HCT116 (cell line): ENCODE results near the gene TTC9B. TPM values are rescaled to one million over a fixed set of nuclear protein-coding genes. Genes with fewer than 3 reads are reported as not detected.

Experiments
- ATAC-seq: fragments of 200-7000 bp; cut with Tn5 transposase; 2 replicates; pipeline ENCODE4 v1.9.1; 2020; ENCODE audit warnings: mild to moderate bottlenecking, moderate library complexity
- BruUV-seq: library from RNA; stranded (reverse); fragments of 400-500 nt; replicated peaks from 2 replicates; lab custom pipeline; 2021; lab: Mats Ljungman, UMichigan
- CTCF ChIA-PET: fragments of 300-600 bp; sonication (Branson Sonifier 250); formaldehyde crosslinking; loops from one replicate; lab custom pipeline; 2021; ENCODE audit warnings: antibody characterized with exemption; lab: Charles Lee
- POLR2A ChIA-PET: fragments of 300-600, 350-600 bp; sonication (Branson Sonifier 250); formaldehyde crosslinking; loops from one replicate; lab custom pipeline; 2021; ENCODE audit warnings: antibody characterized with exemption; lab: Charles Lee
- RAD21 ChIA-PET, 2 experiments: fragments of 300-600 bp; sonication (Branson Sonifier 250); formaldehyde crosslinking; loops; one replicate each; lab custom pipeline; 2023; ENCODE audit warnings: low total read pairs in 2 of 2; ENCODE audit not compliant: uncharacterized antibody in 2 of 2, unreplicated experiment in 2 of 2, low non-redundant PET in 1 of 2; lab: Charles Lee
- DNase-seq: peaks from one replicate; pipeline ENCODE4 v3.0.0-alpha.2; 2010; ENCODE audit warnings: low read depth, low spot score
- H2AFZ ChIP-seq: fragments of 200-600 bp; shearing (Covaris generic), sonication (generic); 2 replicates; pipeline ENCODE4 v1.6.1; 2017; ENCODE audit warnings: low read depth, mixed run types, mixed read lengths, antibody characterized with exemption, low read length; ENCODE audit not compliant: poor library complexity, severe bottlenecking
- H3K27ac ChIP-seq: 2 replicates; pipeline ENCODE4 v1.5.1; 2012; ENCODE audit warnings: low read depth, low read length
- H3K27me3 ChIP-seq: fragments of 200-600 bp; sonication (generic); 2 replicates; pipeline ENCODE4 v1.6.1; 2016; ENCODE audit warnings: mixed run types, low read length, mixed read lengths; ENCODE audit not compliant: insufficient read depth
- H3K36me3 ChIP-seq, 2 experiments: fragments of 200-500 bp in 1 of 2; fragments of 200-600 bp in 1 of 2; sonication (Bioruptor generic) in 1 of 2; sonication (generic) in 1 of 2; 2 replicates each; pipeline versions ENCODE4 v1.5.1 to v1.6.1; 2014 to 2016; ENCODE audit warnings: low read length in 2 of 2, inconsistent platforms in 1 of 2, mixed read lengths in 1 of 2, mixed run types in 1 of 2; ENCODE audit not compliant: insufficient read depth in 2 of 2, control insufficient read depth in 1 of 2
- H3K4me1 ChIP-seq, 2 experiments: fragments of 200-600 bp in 1 of 2; sonication (generic) in 1 of 2; 2 replicates each; pipeline versions ENCODE4 v1.5.1 to v1.6.1; 2012 to 2017; ENCODE audit warnings: low read length in 2 of 2, inconsistent platforms in 1 of 2, mild to moderate bottlenecking in 1 of 2, mixed read lengths in 1 of 2, mixed run types in 1 of 2, moderate library complexity in 1 of 2; ENCODE audit not compliant: insufficient read depth in 2 of 2, control insufficient read depth in 1 of 2
- H3K4me2 ChIP-seq: fragments of 200-600 bp; sonication (generic); 2 replicates; pipeline ENCODE4 v1.6.1; 2017; ENCODE audit warnings: mixed run types, low read length, mixed read lengths
- H3K4me3 ChIP-seq, 2 experiments: fragments of 200-600 bp in 1 of 2; sonication (generic) in 1 of 2; replicated peaks in 1 of 2; 2 replicates each; pipeline ENCODE4 v1.5.1; 2011 to 2016; ENCODE audit warnings: low read length in 2 of 2, control low read depth in 1 of 2, low read depth in 1 of 2, mild to moderate bottlenecking in 1 of 2, mixed read lengths in 1 of 2, mixed run types in 1 of 2
- H3K79me2 ChIP-seq: fragments of 200-600 bp; sonication (generic); 2 replicates; pipeline ENCODE4 v1.6.1; 2017; ENCODE audit warnings: mild to moderate bottlenecking, mixed run types, low read length, moderate library complexity, mixed read lengths; ENCODE audit not compliant: insufficient read depth
- H3K9ac ChIP-seq: fragments of 200-600 bp; sonication (generic); 2 replicates; pipeline ENCODE4 v1.6.1; 2016; ENCODE audit warnings: low read length, mixed read lengths
- H3K9me2 ChIP-seq: fragments of 200-600 bp; sonication (generic), shearing (Covaris generic); 2 replicates; pipeline ENCODE4 v1.6.1; 2017; ENCODE audit warnings: mixed run types, mild to moderate bottlenecking, moderate library complexity; ENCODE audit not compliant: insufficient read depth
- H3K9me3 ChIP-seq, 2 experiments: fragments of 200-500 bp in 1 of 2; fragments of 200-600 bp in 1 of 2; sonication (Bioruptor generic) in 1 of 2; sonication (generic) in 1 of 2; 2 replicates each; pipeline ENCODE4 v1.6.1; 2014 to 2017; ENCODE audit warnings: low read length in 2 of 2, mixed read lengths in 2 of 2, inconsistent platforms in 1 of 2, low read depth in 1 of 2, mild to moderate bottlenecking in 1 of 2, mixed run types in 1 of 2, moderate library complexity in 1 of 2; ENCODE audit not compliant: control insufficient read depth in 1 of 2, insufficient read depth in 1 of 2
- H4K20me1 ChIP-seq: fragments of 200-600 bp; sonication (generic), shearing (Covaris generic); 2 replicates; pipeline ENCODE4 v1.6.1; 2017; ENCODE audit warnings: mixed run types, mild to moderate bottlenecking, moderate library complexity; ENCODE audit not compliant: insufficient read depth
- ATF3 ChIP-seq: IDR thresholded peaks from 2 replicates; pipeline ENCODE4 v1.6.1; 2012
- CEBPB ChIP-seq: IDR thresholded peaks from 2 replicates; pipeline ENCODE4 v1.6.1; 2012; ENCODE audit warnings: low read depth
- EGR1 ChIP-seq: IDR thresholded peaks from 2 replicates; pipeline ENCODE4 v1.6.1; 2012; ENCODE audit warnings: low read depth
- EZH2 ChIP-seq: fragments of 200-600 bp; sonication (generic); IDR thresholded peaks from 2 replicates; pipeline ENCODE4 v1.6.1; 2017; ENCODE audit warnings: antibody characterized with exemption, mixed run types
- EZH2phosphoT487 ChIP-seq: fragments of 200-600 bp; IDR thresholded peaks from 2 replicates; pipeline ENCODE4 v1.6.1; 2018; ENCODE audit warnings: antibody characterized with exemption, borderline replicate concordance
- FOSL1 ChIP-seq: IDR thresholded peaks from 2 replicates; pipeline ENCODE4 v1.6.1; 2012; ENCODE audit warnings: low read depth
- RAD21 ChIP-seq: IDR thresholded peaks from 2 replicates; pipeline ENCODE4 v1.6.1; 2012; ENCODE audit warnings: low read depth, mild to moderate bottlenecking
- SIN3A ChIP-seq: IDR thresholded peaks from 2 replicates; pipeline ENCODE4 v1.6.1; 2012; ENCODE audit warnings: low read depth
- SRF ChIP-seq: IDR thresholded peaks from 2 replicates; pipeline ENCODE4 v1.6.1; 2012; ENCODE audit warnings: low read depth
- TCF7L2 ChIP-seq: IDR thresholded peaks from 2 replicates; pipeline ENCODE4 v1.7.0; 2011; ENCODE audit warnings: borderline replicate concordance, inconsistent platforms; ENCODE audit not compliant: insufficient read depth, insufficient read length; ENCODE audit errors: extremely low read depth
- YY1 ChIP-seq: IDR thresholded peaks from 2 replicates; pipeline ENCODE4 v1.6.1; 2011; ENCODE audit warnings: low read length, low read depth, moderate library complexity, mild to moderate bottlenecking; ENCODE audit not compliant: insufficient replicate concordance; ENCODE audit errors: extremely low read depth
- ZFX ChIP-seq: fragments of 450-650 bp; IDR thresholded peaks from 2 replicates; pipeline ENCODE4 v1.6.1; 2017
- ZNF274 ChIP-seq: fragments of 200-500 bp; sonication (Bioruptor generic); IDR thresholded peaks from 2 replicates; pipeline ENCODE4 v1.6.1; 2014; ENCODE audit warnings: mild to moderate bottlenecking, low read depth, low read length, inconsistent platforms
- intact Hi-C: fragments of 100-400 bp; cut with micrococcal nuclease; formaldehyde crosslinking; loops from 2 replicates; pipeline ENCODE4 v1.10.0; 2022
- total RNA-seq: library from RNA; stranded (reverse); gene quantifications from one replicate; pipeline ENCODE4 v1.2.1, GENCODE V29; 2021; ENCODE audit not compliant: unreplicated experiment

TTC9B gene
- total RNA-seq, 1 experiment from 2014 or later, result 1.7 TPM

GRCh38 chr19:40231544-40232424 lies 13.6 kb upstream of the TTC9B start (continued):
- TF ChIP-seq RAD21 (no peak; the same call in 1 of the 2 replicates), ATF3 (no peak), EGR1 (no peak)
- TF ChIP-seq, all 23 proteins: peak for 7

- CTCF ChIA-PET, result no interaction called here
- Histone ChIP-seq H3K36me3 (peaks cover 0 to 2% of the 10 kb centered on the region in 2 experiments; a peak in 1 of 4 replicates), H3K9ac (peak overlapping the region; percentile 55), H2AFZ (no peak overlapping the region), H3K4me3 (peak overlapping the region in 1 of 2 experiments; percentile 33; a peak in 2 of 4 replicates), H3K27me3 (no peaks in the 10 kb centered on the region)
- no peak for DNase-seq
- intact Hi-C loops, result no loop called here
- RAD21 ChIA-PET, result no interaction called here
- no peak for ATAC-seq
- TF ChIP-seq EZH2 (no peak), ZFX (0 out of 2 replicates have a peak, but pooled peaks have one; percentile 27)
- TF ChIP-seq, all 23 proteins: peak for 1
- TSS peak; percentile 18 for BruUV-seq
- Histone ChIP-seq H3K9me2 (no peaks in the 10 kb centered on the region), H3K9me3 (no peaks in the 10 kb centered on the region), H3K79me2 (peaks cover 4% of the 10 kb centered on the region; the same call in 1 of the 2 replicates), H4K20me1 (no peaks in the 10 kb centered on the region), H3K4me2 (peak overlapping the region; percentile 79), H3K4me1 (peaks cover 35 to 56% of the 10 kb centered on the region in 2 experiments), H3K27ac (peak overlapping the region; percentile 84)
- POLR2A ChIA-PET, result no interaction called here
Measured at GRCh38 chr19:40231057-40231456, 12.9 kb upstream of the TTC9B start.

GRCh38 chr19:40229926-40230417 lies 11.8 kb upstream of the TTC9B start:
- Histone ChIP-seq H3K9me2 (no peaks in the 10 kb centered on the region), H3K4me3 (no peak overlapping the region), H3K4me1 (peaks cover 40 to 67% of the 10 kb centered on the region in 2 experiments), H3K9ac (no peak overlapping the region; the same call in 1 of the 2 replicates), H3K4me2 (peak overlapping the region; percentile 20), H3K27ac (peak overlapping the region; percentile 55), H3K9me3 (no peaks in the 10 kb centered on the region), H4K20me1 (no peaks in the 10 kb centered on the region), H3K36me3 (no peaks in the 10 kb centered on the region; a peak in 1 of 4 replicates), H3K79me2 (peaks cover 14% of the 10 kb centered on the region; the same call in 1 of the 2 replicates), H3K27me3 (no peaks in the 10 kb centered on the region), H2AFZ (no peak overlapping the region)
- ChIA-PET POLR2A (no interaction called here), CTCF (no interaction called here), RAD21 (interaction anchor here in 1 of 2 experiments (0.5 to 0.6 kb wide), 2 partner anchors 90 to 203 kb away, joined by 3 read pairs; no protein-coding TSS in a partner anchor)
- no TSS peak for BruUV-seq
- intact Hi-C loops, result no loop called here
- ATAC-seq, result no peak
- TF ChIP-seq SRF (no peak), TCF7L2 (no peak), YY1 (no peak), EZH2phosphoT487 (no peak), CEBPB (no peak), RAD21 (no peak), EZH2 (no peak), ZNF274 (no peak), SIN3A (no peak), FOSL1 (no peak)
- no peak for DNase-seq
